ENCODE data around the gene BEND6.

- TF ChIP-seq CTCF (IDR thresholded peaks at IDR 0.05) (no peak), POLR2A (IDR thresholded peaks at IDR 0.05) (no peak)
Observed at GRCh38 chr6:56965126-56965525, 10.2 kb downstream of the BEND6 start.
